OCI-LY3 (cell line): ENCODE data around the gene MAML2.

ENCODE experiments used
- H2AFZ ChIP-seq: fragments of 200-600, 300-600 bp; shearing (Covaris generic); 2 replicates; pipeline ENCODE4 v1.6.0; 2014; ENCODE audit warnings: antibody characterized with exemption, low read depth, low read length
- H3K27ac ChIP-seq: fragments of 200-600, 300-600 bp; sonication (generic); 2 replicates; pipeline ENCODE4 v1.5.1; 2014; ENCODE audit warnings: mild to moderate bottlenecking, low read length, moderate library complexity, mixed read lengths
- H3K27me3 ChIP-seq: fragments of 200-600, 300-600 bp; sonication (generic); 2 replicates; pipeline ENCODE4 v1.6.1; 2014; ENCODE audit warnings: low read depth, low read length, mixed read lengths
- H3K36me3 ChIP-seq: fragments of 200-600, 300-600 bp; sonication (generic); replicated peaks from 2 replicates; pipeline ENCODE3; 2014; ENCODE audit warnings: low read depth, low read length, mixed read lengths
- H3K4me1 ChIP-seq: fragments of 300-600, 200-600 bp; sonication (generic); 2 replicates; pipeline ENCODE4 v1.6.1; 2014; ENCODE audit warnings: low read length, mixed read lengths
- H3K4me2 ChIP-seq: fragments of 200-600, 300-600 bp; sonication (generic); 2 replicates; pipeline ENCODE4 v1.6.1; 2014; ENCODE audit warnings: low read length, mixed read lengths
- H3K4me3 ChIP-seq: fragments of 300-600, 200-600 bp; sonication (generic); 2 replicates; pipeline ENCODE4 v1.5.1; 2014; ENCODE audit warnings: antibody characterized with exemption, mild to moderate bottlenecking, low read length, moderate library complexity
- H3K79me2 ChIP-seq: fragments of 300-600, 200-600 bp; shearing (Covaris generic); 2 replicates; pipeline ENCODE4 v1.6.1; 2014; ENCODE audit warnings: mild to moderate bottlenecking, low read length, mixed read lengths
- H3K9ac ChIP-seq: fragments of 300-600, 200-600 bp; shearing (Covaris generic); 2 replicates; pipeline ENCODE4 v1.6.0; 2014; ENCODE audit warnings: mild to moderate bottlenecking, low read length, moderate library complexity
- H3K9me3 ChIP-seq: fragments of 200-600, 300-600 bp; shearing (Covaris generic); 2 replicates; pipeline ENCODE4 v1.6.1; 2014; ENCODE audit warnings: low read length, mixed read lengths; ENCODE audit not compliant: insufficient read depth
- H4K20me1 ChIP-seq: fragments of 200-600, 300-600 bp; sonication (generic); 2 replicates; pipeline ENCODE4 v1.6.1; 2016; ENCODE audit warnings: low read length, mixed read lengths; ENCODE audit not compliant: insufficient read depth
- CTCF ChIP-seq: fragments of 200-600, 300-600 bp; sonication (generic); IDR thresholded peaks from 2 replicates; pipeline ENCODE4 v1.5.1; 2014; ENCODE audit warnings: antibody characterized with exemption, low read length, low read depth
- EZH2phosphoT487 ChIP-seq: fragments of 200-600 bp; shearing (Covaris generic); IDR thresholded peaks from 2 replicates; pipeline ENCODE4 v1.6.1; 2018; ENCODE audit warnings: antibody characterized with exemption, mixed run types, low read depth

The MAML2 gene

GRCh38 chr11:96254854-96255253 is 88.1 kb downstream of the MAML2 start:
- H2AFZ ChIP-seq, result no peak overlapping the region
- no peaks in the 10 kb centered on the region for H3K36me3 ChIP-seq
- no peaks in the 10 kb centered on the region for H3K9me3 ChIP-seq
- H3K4me3 ChIP-seq, result no peak overlapping the region
- TF ChIP-seq EZH2phosphoT487 (no peak), CTCF (no peak)
- peaks cover 33% of the 10 kb centered on the region; the same call in 1 of the 2 replicates for H3K79me2 ChIP-seq
- H3K4me1 ChIP-seq, result peaks cover 67% of the 10 kb centered on the region
- peak overlapping the region; percentile 22; the same call in 1 of the 2 replicates for H3K4me2 ChIP-seq
- no peak overlapping the region for H3K27ac ChIP-seq
- no peak overlapping the region for H3K9ac ChIP-seq
- H4K20me1 ChIP-seq, result no peaks in the 10 kb centered on the region
- H3K27me3 ChIP-seq, result no peaks in the 10 kb centered on the region

GRCh38 chr11:96254087-96254486 is 88.9 kb downstream of the MAML2 start:
- Histone ChIP-seq H2AFZ (no peak overlapping the region), H3K9ac (no peak overlapping the region), H4K20me1 (no peaks in the 10 kb centered on the region), H3K27ac (no peak overlapping the region), H3K4me3 (no peak overlapping the region), H3K27me3 (no peaks in the 10 kb centered on the region), H3K4me1 (peaks cover 59% of the 10 kb centered on the region), H3K4me2 (peak overlapping the region; percentile 20; the same call in 1 of the 2 replicates), H3K9me3 (no peaks in the 10 kb centered on the region), H3K36me3 (no peaks in the 10 kb centered on the region), H3K79me2 (peaks cover 33% of the 10 kb centered on the region; the same call in 1 of the 2 replicates)
- TF ChIP-seq CTCF (no peak), EZH2phosphoT487 (no peak)

GRCh38 chr11:96246718-96247552 is 96.1 kb downstream of the MAML2 start:
- H3K36me3 ChIP-seq, result no peaks in the 10 kb centered on the region
- TF ChIP-seq EZH2phosphoT487, result no peak
- no peak for TF ChIP-seq CTCF
- no peak overlapping the region for H3K4me2 ChIP-seq
- H4K20me1 ChIP-seq, result no peaks in the 10 kb centered on the region
- peaks cover 16% of the 10 kb centered on the region for H3K4me1 ChIP-seq
- no peak overlapping the region for H3K4me3 ChIP-seq
- no peaks in the 10 kb centered on the region for H3K27me3 ChIP-seq
- no peak overlapping the region for H3K9ac ChIP-seq
- no peak overlapping the region for H2AFZ ChIP-seq
- no peaks in the 10 kb centered on the region for H3K9me3 ChIP-seq
- peaks cover 4% of the 10 kb centered on the region; the same call in 1 of the 2 replicates for H3K79me2 ChIP-seq
- no peak overlapping the region for H3K27ac ChIP-seq

- peak overlapping the region; percentile 81 for H3K4me3 ChIP-seq
- H3K27me3 ChIP-seq, result no peaks in the 10 kb centered on the region
- no peaks in the 10 kb centered on the region for H4K20me1 ChIP-seq
- no peak for TF ChIP-seq EZH2phosphoT487
- TF ChIP-seq CTCF, result no peak
- peaks cover 24% of the 10 kb centered on the region for H3K4me1 ChIP-seq
- peak overlapping the region; percentile 72; the same call in 1 of the 2 replicates for H2AFZ ChIP-seq
- H3K36me3 ChIP-seq, result no peaks in the 10 kb centered on the region
- peaks cover 4% of the 10 kb centered on the region; the same call in 1 of the 2 replicates for H3K79me2 ChIP-seq
- peak overlapping the region; percentile 85 for H3K4me2 ChIP-seq
- H3K9ac ChIP-seq, result peak overlapping the region; percentile 64
- peak overlapping the region; percentile 64 for H3K27ac ChIP-seq
- H3K9me3 ChIP-seq, result no peaks in the 10 kb centered on the region
Observed at GRCh38 chr11:96242971-96243647, 99.9 kb downstream of the MAML2 start.
